ENCODE measurements around the gene BTBD8.

GRCh38 chr1:92037400-92037799 lies 42.7 kb upstream of the BTBD8 start:
- TF ChIP-seq CTCF (IDR thresholded peaks at IDR 0.05) (no peak), EZH2 (IDR thresholded peaks at IDR 0.05) (no peak), EZH2phosphoT487 (IDR thresholded peaks at IDR 0.05) (no peak)

All from neural progenitor cell (in vitro differentiated cells).